Heart left ventricle (tissue), 16 donors: Measurements from ENCODE around the gene MAGI1. TPM values are rescaled to one million over a fixed set of nuclear protein-coding genes. Genes with fewer than 3 reads are reported as not detected.

Experiments used
- ATAC-seq, 4 donors: fragments of 200-7000 bp; cut with Tn5 transposase; one replicate each; pipeline ENCODE4 v1.9.1; 2020 to 2022; ENCODE audit warnings: moderate library complexity in 4 of 4, mild to moderate bottlenecking in 3 of 4, moderate number of reproducible peaks in 1 of 4
- DNase-seq, 5 donors: peaks; one replicate each; pipeline ENCODE4 v3.0.0-alpha.2; 2020
- H3K27ac ChIP-seq, 12 donors: fragments of 200-600 bp; sonication (generic) in 4 of 12; one replicate each; pipeline versions ENCODE4 v1.5.0 to v1.8.0; 2016 to 2022; ENCODE audit warnings: mild to moderate bottlenecking in 2 of 12
- H3K27me3 ChIP-seq, 9 donors: fragments of 200-600 bp; sonication (generic) in 2 of 9; one replicate each; pipeline versions ENCODE4 v1.5.1 to v1.8.0; 2016 to 2022; ENCODE audit warnings: mild to moderate bottlenecking in 3 of 9
- H3K36me3 ChIP-seq, 9 donors: fragments of 200-600 bp; sonication (generic) in 2 of 9; one replicate each; pipeline versions ENCODE4 v1.5.0 to v1.8.0; 2018 to 2022; ENCODE audit warnings: mild to moderate bottlenecking in 2 of 9
- H3K4me1 ChIP-seq, 12 donors: fragments of 200-600 bp; sonication (generic) in 4 of 12; one replicate each; pipeline versions ENCODE4 v1.5.0 to v1.8.0; 2016 to 2022; ENCODE audit warnings: mild to moderate bottlenecking in 3 of 12
- H3K4me3 ChIP-seq, 12 donors: fragments of 200-600 bp; sonication (generic) in 4 of 12; one replicate each; pipeline versions ENCODE4 v1.5.0 to v1.8.0; 2017 to 2022; ENCODE audit warnings: mild to moderate bottlenecking in 9 of 12, moderate library complexity in 4 of 12
- H3K9me3 ChIP-seq, 12 donors: fragments of 200-600 bp; sonication (generic) in 4 of 12; one replicate each; pipeline versions ENCODE4 v1.5.0 to v1.8.0; 2016 to 2022; ENCODE audit warnings: mild to moderate bottlenecking in 1 of 12
- CTCF ChIP-seq, 12 donors: fragments of 200-600 bp; sonication (generic) in 4 of 12; IDR thresholded peaks; one replicate each; pipeline versions ENCODE4 v1.5.0 to v1.8.0; 2018 to 2022; ENCODE audit warnings: antibody characterized with exemption in 12 of 12, mild to moderate bottlenecking in 5 of 12
- POLR2A ChIP-seq, 2 donors: fragments of 450-650 bp; IDR thresholded peaks; one replicate each; pipeline ENCODE4 v1.6.1; 2017; ENCODE audit warnings: antibody characterized with exemption in 2 of 2, mild to moderate bottlenecking in 2 of 2, moderate library complexity in 2 of 2
- WGBS, 4 donors: extraction: QIAGEN DNeasy Blood & Tissue Kit in 2 of 4; methylation state at CpG; one replicate each; pipeline versions ENCODE4 v1.1.5 to v1.1.7; 2013 to 2018; 5-methylcytosine and 5-hydroxymethylcytosine counted together
- intact Hi-C, 10 donors: fragments of 100-400 bp; cut with DNase I; formaldehyde crosslinking; loops; one replicate each; pipeline versions ENCODE4 v1.11.1 to v1.14.2; 2022
- polyA plus RNA-seq, 2 donors: library from polyadenylated mRNA; stranded (reverse); fragments of 200-250 nt; gene quantifications; one replicate each; pipeline ENCODE4 v1.2.3, GENCODE V29; 2013
- total RNA-seq, 9 donors: library from RNA; depleted of rRNA in 2 of 9; stranded (reverse); fragments of >200 nt in 2 of 9; fragmentation: NEBNext Ultra II Directional in 3 of 9; extraction: Animal tissue kit (Norgen Biotek cat#: 25700) in 3 of 9; gene quantifications; one replicate each; pipeline versions ENCODE4 v1.1.0 to v1.2.4, GENCODE V29; 2016 to 2023
- donor health status: ischemic (EF 13 %, LVEDD 7.1; RV severe dilation, severe dysfunction).
- donor health status: healthy with polysubstance abuse.
- donor health status: DM: no; HTN: yes; CAD: no.
- donor health status: DM: no; HTN: no; CAD: no.
- donor health status: ischemic (EF 25% LVEDD 6.9; RV normal size, moderate dysfunction).
- donor health status: ischemic (EF 25% LVEDD 5.7; RV mildly dilated, moderate dysfunction).
- donor health status: healthy.
- donor health status: DM: yes; HTN: yes; CAD: no.
- donor health status: ischemic (EF 35%, LVEDD 5.7; RV mildly dilated, moderate dysfunction).
- donor health status: nonischemic (EF 11% LVEDD 7.7; RV severe dilation, severe dysfunction).
- donor health status: DM: yes; HTN: yes; CAD: no.
- donor health status: PGD.
- donor health status: ischemic (EF 29% LVEDD 5.4; RV normal size, mild dysfunction).
- donor health status: nonischemic (EF 23%, LVEDD 6.1; RV moderate dilation, normal function).

Gene MAGI1
- total and polyA plus RNA-seq, 11 donors: 18.5 to 52.1 (median 31.4) TPM

GRCh38 chr3:65806600-65806999 lies 232.1 kb downstream of the MAGI1 start:
- 47 to 74% (median 71%) methylated on average over 1 of the region's 1 CpG for WGBS, 4 donors
- intact Hi-C loops: no loop called here
- ATAC-seq (no peak), DNase-seq (no peak)
- H3K4me3 ChIP-seq: no peak overlapping the region
- H3K27ac ChIP-seq: no peak overlapping the region
- H3K9me3 ChIP-seq: peaks cover 0 to 8% (median 0%) of the 10 kb centered on the region in 12 donors
- H3K36me3 ChIP-seq: no peaks in the 10 kb centered on the region
- H3K27me3 ChIP-seq: no peaks in the 10 kb centered on the region
- peaks cover 0 to 27% (median 13%) of the 10 kb centered on the region in 12 donors for H3K4me1 ChIP-seq
- TF ChIP-seq POLR2A (IDR thresholded peaks at IDR 0.05) (no peak), CTCF (IDR thresholded peaks at IDR 0.05) (peak in 1 of 12 donors; percentile 18)

GRCh38 chr3:65796676-65797075 lies 242.0 kb downstream of the MAGI1 start:
- WGBS, 4 donors: 90 to 95% (median 92%) methylated on average over 4 of the region's 4 CpGs
- Histone ChIP-seq H3K4me3 (no peak overlapping the region), H3K4me1 (peaks cover 0 to 14% (median 3%) of the 10 kb centered on the region in 12 donors), H3K9me3 (no peaks in the 10 kb centered on the region), H3K27me3 (no peaks in the 10 kb centered on the region), H3K27ac (no peak overlapping the region), H3K36me3 (no peaks in the 10 kb centered on the region)
- ATAC-seq: no peak
- intact Hi-C loops: loop anchor here in 1 of 10 donors (5.0 kb wide), 1 partner anchor 106 kb away; no protein-coding TSS in a partner anchor
- TF ChIP-seq CTCF (IDR thresholded peaks at IDR 0.05) (no peak), POLR2A (IDR thresholded peaks at IDR 0.05) (no peak)
- DNase-seq: no peak

- Histone ChIP-seq H3K36me3 (no peaks in the 10 kb centered on the region), H3K4me1 (peaks cover 0 to 14% (median 3%) of the 10 kb centered on the region in 12 donors), H3K9me3 (no peaks in the 10 kb centered on the region), H3K27me3 (no peaks in the 10 kb centered on the region), H3K27ac (no peak overlapping the region), H3K4me3 (no peak overlapping the region)
- no peak for DNase-seq
- no peak for ATAC-seq
- 85 to 95% (median 94%) methylated on average over 2 of the region's 2 CpGs for WGBS, 4 donors
- intact Hi-C loops: loop anchor here in 1 of 10 donors (5.0 kb wide), 1 partner anchor 107 kb away; no protein-coding TSS in a partner anchor
- no peak for TF ChIP-seq CTCF (IDR thresholded peaks at IDR 0.05)
- TF ChIP-seq POLR2A (IDR thresholded peaks at IDR 0.05): no peak
Measured at GRCh38 chr3:65795166-65795565, 243.6 kb downstream of the MAGI1 start.

- no peaks in the 10 kb centered on the region for H3K36me3 ChIP-seq
- DNase-seq (no peak), ATAC-seq (no peak)
- intact Hi-C loops: no loop called here
- WGBS, 4 donors: 73 to 79% (median 75%) methylated on average over 8 of the region's 8 CpGs
- H3K4me1 ChIP-seq: peaks cover 0 to 18% (median 6%) of the 10 kb centered on the region in 12 donors
- H3K4me3 ChIP-seq: no peak overlapping the region
- H3K27me3 ChIP-seq: no peaks in the 10 kb centered on the region
- H3K9me3 ChIP-seq: no peaks in the 10 kb centered on the region
- H3K27ac ChIP-seq: no peak overlapping the region
- TF ChIP-seq CTCF (IDR thresholded peaks at IDR 0.05) (no peak), POLR2A (IDR thresholded peaks at IDR 0.05) (no peak)
Measured at GRCh38 chr3:65793495-65794200, 245.1 kb downstream of the MAGI1 start.
